Gastrocnemius medialis (tissue), 4 donors: ENCODE data around the gene SKIC2.
"Not testable (repeated sequence)": the region's sequence is repeated elsewhere in the genome, so short reads cannot be mapped to it uniquely, and the experiment has no call there.

Experiments used
- POLR2A ChIP-seq, 2 donors: fragments of 450-650 bp; IDR thresholded peaks; one replicate each; pipeline ENCODE4 v1.6.1; 2017; ENCODE audit warnings: antibody characterized with exemption in 2 of 2, mild to moderate bottlenecking in 2 of 2, moderate library complexity in 2 of 2
- TF ChIP-seq, protein P1 (sequence below), 5 experiments: fragments of 450-650 bp in 3 of 5; fragments of 200-600 bp in 2 of 5; sonication (generic) in 2 of 5; IDR thresholded peaks in 4 of 5; conservative IDR thresholded peaks in 1 of 5; 1 replicate in 4 of 5; 2 replicates in 1 of 5; pipeline ENCODE4 v1.5.1; 2016 to 2019; ENCODE audit warnings: antibody characterized with exemption in 5 of 5, mild to moderate bottlenecking in 3 of 5, moderate library complexity in 3 of 5

DNA sequence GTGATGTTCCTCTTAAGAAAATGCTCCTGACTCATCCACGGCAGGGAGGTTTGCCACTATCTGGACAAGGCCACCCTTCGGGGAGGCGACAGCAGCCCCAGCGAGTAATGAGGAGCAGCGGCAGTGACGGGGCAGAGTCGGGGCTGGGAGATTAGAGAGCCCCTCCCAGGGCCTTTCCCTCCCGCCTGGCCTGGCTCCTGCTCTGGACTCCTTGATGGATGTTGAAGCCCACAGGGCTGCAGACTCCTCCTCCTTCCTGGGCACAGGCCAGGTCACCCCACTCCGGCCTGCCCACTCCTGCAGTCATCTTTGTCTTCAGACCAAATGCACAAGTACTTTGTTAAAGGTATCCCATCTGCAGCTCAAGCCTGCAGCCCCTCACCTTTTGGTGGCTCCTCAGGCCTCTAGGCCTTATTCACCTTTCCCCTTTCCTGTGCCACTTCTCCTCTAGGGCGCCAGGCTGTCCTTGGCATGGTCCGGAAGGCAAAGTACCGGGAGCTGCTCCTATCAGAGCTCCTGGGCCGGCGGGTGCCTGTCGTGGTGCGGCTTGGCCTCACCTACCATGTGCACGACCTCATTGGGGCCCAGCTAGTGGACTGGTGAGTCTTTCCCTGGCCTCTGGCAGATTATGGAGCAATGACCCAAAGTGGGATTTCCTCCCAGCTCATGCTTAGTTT, 54.1 kb downstream of the SKIC2 start:
- TF ChIP-seq, protein P1, sequence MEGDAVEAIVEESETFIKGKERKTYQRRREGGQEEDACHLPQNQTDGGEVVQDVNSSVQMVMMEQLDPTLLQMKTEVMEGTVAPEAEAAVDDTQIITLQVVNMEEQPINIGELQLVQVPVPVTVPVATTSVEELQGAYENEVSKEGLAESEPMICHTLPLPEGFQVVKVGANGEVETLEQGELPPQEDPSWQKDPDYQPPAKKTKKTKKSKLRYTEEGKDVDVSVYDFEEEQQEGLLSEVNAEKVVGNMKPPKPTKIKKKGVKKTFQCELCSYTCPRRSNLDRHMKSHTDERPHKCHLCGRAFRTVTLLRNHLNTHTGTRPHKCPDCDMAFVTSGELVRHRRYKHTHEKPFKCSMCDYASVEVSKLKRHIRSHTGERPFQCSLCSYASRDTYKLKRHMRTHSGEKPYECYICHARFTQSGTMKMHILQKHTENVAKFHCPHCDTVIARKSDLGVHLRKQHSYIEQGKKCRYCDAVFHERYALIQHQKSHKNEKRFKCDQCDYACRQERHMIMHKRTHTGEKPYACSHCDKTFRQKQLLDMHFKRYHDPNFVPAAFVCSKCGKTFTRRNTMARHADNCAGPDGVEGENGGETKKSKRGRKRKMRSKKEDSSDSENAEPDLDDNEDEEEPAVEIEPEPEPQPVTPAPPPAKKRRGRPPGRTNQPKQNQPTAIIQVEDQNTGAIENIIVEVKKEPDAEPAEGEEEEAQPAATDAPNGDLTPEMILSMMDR (IDR thresholded peaks at IDR 0.05 in 4 of 5, conservative IDR thresholded peaks at IDR 0.05 in 1 of 5), result not testable (repeated sequence)
- not testable (repeated sequence) for TF ChIP-seq POLR2A (IDR thresholded peaks at IDR 0.05)
